Prostate gland (tissue), 2 donors: ENCODE results near the gene BCAP29. TPM values are rescaled to one million over a fixed set of nuclear protein-coding genes. Genes with fewer than 3 reads are reported as not detected.

Experiments used
- DNase-seq: peaks from one replicate; pipeline ENCODE4 v3.0.0-alpha.2; 2019; ENCODE audit warnings: low spot score
- H3K27ac ChIP-seq, 2 donors: fragments of 200-600 bp; sonication (generic); 2 replicates each; pipeline ENCODE4 v1.5.1; 2017 to 2019
- H3K27me3 ChIP-seq: fragments of 200-600 bp; sonication (generic); replicated peaks from 2 replicates; pipeline ENCODE4 v1.5.1; 2019; ENCODE audit not compliant: insufficient read depth
- H3K36me3 ChIP-seq, 2 donors: fragments of 200-600 bp; sonication (generic); 1 replicate in 1 of 2; 2 replicates in 1 of 2; pipeline versions ENCODE4 v1.5.1 to v1.8.1; 2017 to 2019
- H3K4me1 ChIP-seq: fragments of 200-600 bp; sonication (generic); replicated peaks from 2 replicates; pipeline ENCODE4 v1.5.1; 2019
- H3K4me3 ChIP-seq, 2 donors: fragments of 200-600 bp; sonication (generic); 2 replicates each; pipeline ENCODE4 v1.5.1; 2017 to 2019
- H3K9me3 ChIP-seq: fragments of 200-600 bp; sonication (generic); 2 replicates; pipeline ENCODE4 v1.5.1; 2017
- POLR2A ChIP-seq: fragments of 450-650 bp; IDR thresholded peaks from one replicate; pipeline ENCODE4 v1.6.1; 2016; ENCODE audit warnings: antibody characterized with exemption, mild to moderate bottlenecking
- POLR2AphosphoS5 ChIP-seq: sonication (generic); formaldehyde crosslinking; IDR thresholded peaks from one replicate; pipeline ENCODE4 v1.6.1; 2017; ENCODE audit warnings: antibody characterized with exemption
- whole genome bisulfite sequencing: methylation state at CpG from one replicate; pipeline ENCODE4 v1.1.5; 2018; 5-methylcytosine and 5-hydroxymethylcytosine counted together
- intact Hi-C: fragments of 100-400 bp; cut with DNase I; formaldehyde crosslinking; loops from one replicate; pipeline ENCODE4 v1.14.2; 2022
- total RNA-seq, 2 donors: library from RNA; depleted of rRNA; stranded (reverse); fragments of >200 nt; gene quantifications; one replicate each; pipeline ENCODE4 v1.1.0, GENCODE V29; 2016
- TF ChIP-seq, protein P1 (sequence below), 4 experiments: fragments of 200-600 bp in 2 of 4; fragments of 450-650 bp in 2 of 4; sonication (generic) in 2 of 4; IDR thresholded peaks; 1 replicate in 3 of 4; 2 replicates in 1 of 4; pipeline ENCODE4 v1.5.1; 2016 to 2019; ENCODE audit warnings: antibody characterized with exemption in 4 of 4, mild to moderate bottlenecking in 2 of 4, moderate library complexity in 2 of 4

BCAP29 gene
- total RNA-seq, 2 donors from 2014 or later = 95.4 to 99.9 TPM

DNA sequence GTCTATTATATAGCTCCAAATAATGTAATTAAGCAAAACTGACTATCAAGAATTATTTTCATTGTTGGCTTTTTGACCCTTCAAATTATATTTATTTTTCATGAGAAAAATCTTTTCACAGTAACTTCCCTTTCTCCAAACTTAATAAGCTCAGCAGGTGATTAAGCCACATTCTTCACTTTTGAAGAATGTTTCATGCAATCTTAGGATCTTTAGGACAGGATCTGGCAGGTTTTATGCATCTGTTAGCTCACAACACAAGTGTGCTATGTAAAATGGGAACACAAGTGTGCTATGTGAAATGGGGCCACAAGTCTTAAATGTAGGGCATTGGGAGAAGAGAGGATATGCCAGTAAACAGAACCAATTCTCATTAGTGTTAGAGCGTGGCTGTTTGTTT lies 26.3 kb downstream of the BCAP29 start:
- no peaks in the 10 kb centered on the region for H3K4me1 ChIP-seq
- no peak overlapping the region for H3K4me3 ChIP-seq
- no peak for DNase-seq
- no peaks in the 10 kb centered on the region for H3K36me3 ChIP-seq
- H3K9me3 ChIP-seq = no peaks in the 10 kb centered on the region
- H3K27ac ChIP-seq = no peak overlapping the region
- TF ChIP-seq, protein P1, sequence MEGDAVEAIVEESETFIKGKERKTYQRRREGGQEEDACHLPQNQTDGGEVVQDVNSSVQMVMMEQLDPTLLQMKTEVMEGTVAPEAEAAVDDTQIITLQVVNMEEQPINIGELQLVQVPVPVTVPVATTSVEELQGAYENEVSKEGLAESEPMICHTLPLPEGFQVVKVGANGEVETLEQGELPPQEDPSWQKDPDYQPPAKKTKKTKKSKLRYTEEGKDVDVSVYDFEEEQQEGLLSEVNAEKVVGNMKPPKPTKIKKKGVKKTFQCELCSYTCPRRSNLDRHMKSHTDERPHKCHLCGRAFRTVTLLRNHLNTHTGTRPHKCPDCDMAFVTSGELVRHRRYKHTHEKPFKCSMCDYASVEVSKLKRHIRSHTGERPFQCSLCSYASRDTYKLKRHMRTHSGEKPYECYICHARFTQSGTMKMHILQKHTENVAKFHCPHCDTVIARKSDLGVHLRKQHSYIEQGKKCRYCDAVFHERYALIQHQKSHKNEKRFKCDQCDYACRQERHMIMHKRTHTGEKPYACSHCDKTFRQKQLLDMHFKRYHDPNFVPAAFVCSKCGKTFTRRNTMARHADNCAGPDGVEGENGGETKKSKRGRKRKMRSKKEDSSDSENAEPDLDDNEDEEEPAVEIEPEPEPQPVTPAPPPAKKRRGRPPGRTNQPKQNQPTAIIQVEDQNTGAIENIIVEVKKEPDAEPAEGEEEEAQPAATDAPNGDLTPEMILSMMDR (IDR thresholded peaks at IDR 0.05) = no peak
- TF ChIP-seq POLR2AphosphoS5 = no peak
- H3K27me3 ChIP-seq = no peaks in the 10 kb centered on the region
- intact Hi-C loops = no loop called here
- 84% methylated on average over 1 of the region's 1 CpG for WGBS

DNA sequence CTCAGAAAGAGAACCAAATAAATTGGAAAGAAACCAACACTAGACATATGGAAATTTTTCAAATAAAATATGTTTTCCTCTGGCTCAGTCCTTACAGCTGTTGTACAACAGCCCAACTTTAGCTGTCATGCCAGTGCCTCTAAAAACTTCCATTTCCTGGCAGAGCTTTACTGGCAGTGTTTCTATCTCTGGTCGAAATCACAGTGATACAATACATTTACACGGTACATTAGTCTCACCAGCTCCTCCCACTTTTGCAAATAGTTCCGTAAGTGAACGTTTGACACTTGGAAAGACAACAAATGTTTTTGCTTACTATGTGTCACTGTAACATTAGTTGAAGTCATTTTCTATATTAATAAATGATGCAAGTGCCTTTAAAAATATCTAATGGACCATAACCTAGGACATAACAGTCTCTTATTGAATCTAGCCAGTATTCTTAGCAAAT lies 29.8 kb downstream of the BCAP29 start:
- intact Hi-C loops = no loop called here
- no peaks in the 10 kb centered on the region for H3K27me3 ChIP-seq
- no peak for DNase-seq
- H3K9me3 ChIP-seq = no peaks in the 10 kb centered on the region
- TF ChIP-seq, protein P1 (IDR thresholded peaks at IDR 0.05) = no peak
- TF ChIP-seq POLR2AphosphoS5 (no peak), POLR2A (no peak)
- no peaks in the 10 kb centered on the region for H3K36me3 ChIP-seq
- peaks cover 3% of the 10 kb centered on the region for H3K4me1 ChIP-seq
- no peak overlapping the region for H3K4me3 ChIP-seq
- no peak overlapping the region for H3K27ac ChIP-seq
- 26% methylated on average over 4 of the region's 4 CpGs for WGBS

DNA sequence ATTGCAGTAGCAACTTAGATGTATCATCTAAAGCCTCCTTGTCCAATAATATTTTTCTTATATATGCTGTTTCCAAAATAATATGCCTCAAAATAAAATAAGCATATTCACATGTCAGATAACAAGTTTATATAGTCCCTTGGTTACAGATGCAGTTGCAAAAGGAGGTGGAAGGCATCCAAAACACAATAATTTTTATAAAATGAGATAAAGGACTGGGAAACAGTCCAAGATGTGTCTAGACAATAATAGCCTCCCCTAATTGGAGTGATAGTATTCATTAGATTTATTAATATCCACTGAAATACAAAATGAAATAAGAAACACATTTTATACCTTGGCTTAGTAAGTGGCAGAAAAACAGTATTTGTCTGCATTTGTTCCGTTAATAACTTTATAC lies 30.3 kb downstream of the BCAP29 start:
- Histone ChIP-seq H3K36me3 (no peaks in the 10 kb centered on the region), H3K4me3 (no peak overlapping the region), H3K9me3 (no peaks in the 10 kb centered on the region), H3K27me3 (no peaks in the 10 kb centered on the region), H3K27ac (no peak overlapping the region), H3K4me1 (peaks cover 3% of the 10 kb centered on the region)
- intact Hi-C loops = no loop called here
- DNase-seq = no peak
- TF ChIP-seq POLR2A (no peak), POLR2AphosphoS5 (no peak)
- TF ChIP-seq, protein P1 (IDR thresholded peaks at IDR 0.05) = no peak
- WGBS = 68% methylated on average over 1 of the region's 1 CpG

DNA sequence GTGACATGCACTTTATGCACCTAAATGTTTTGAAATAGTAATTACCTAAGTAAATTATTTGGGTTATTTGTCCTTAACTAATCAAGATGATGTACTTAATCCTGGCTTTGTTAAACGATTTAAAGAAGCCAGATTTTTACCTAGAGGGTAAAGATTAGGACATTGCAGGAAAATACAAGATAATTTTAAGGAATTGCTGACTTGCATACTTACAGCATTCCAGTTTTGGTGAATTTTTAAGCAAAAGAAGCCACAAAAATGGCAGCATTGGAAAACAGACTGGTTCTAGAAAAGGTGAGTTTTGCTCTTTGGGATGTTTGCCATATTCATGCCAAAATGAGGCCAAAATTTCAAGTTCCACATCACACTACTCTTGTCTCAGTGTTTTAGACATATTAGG lies 33.4 kb downstream of the BCAP29 start:
- TF ChIP-seq POLR2A (no peak), POLR2AphosphoS5 (no peak)
- TF ChIP-seq, protein P1 (IDR thresholded peaks at IDR 0.05) = no peak
- H3K27ac ChIP-seq = peak overlapping the region; percentile 14 to 54
- intact Hi-C loops = no loop called here
- no peak overlapping the region for H3K4me3 ChIP-seq
- H3K9me3 ChIP-seq = no peaks in the 10 kb centered on the region
- H3K4me1 ChIP-seq = peaks cover 6% of the 10 kb centered on the region
- DNase-seq = no peak
- H3K36me3 ChIP-seq = no peaks in the 10 kb centered on the region
- WGBS = 74% methylated on average over 1 of the region's 1 CpG
- no peaks in the 10 kb centered on the region for H3K27me3 ChIP-seq

DNA sequence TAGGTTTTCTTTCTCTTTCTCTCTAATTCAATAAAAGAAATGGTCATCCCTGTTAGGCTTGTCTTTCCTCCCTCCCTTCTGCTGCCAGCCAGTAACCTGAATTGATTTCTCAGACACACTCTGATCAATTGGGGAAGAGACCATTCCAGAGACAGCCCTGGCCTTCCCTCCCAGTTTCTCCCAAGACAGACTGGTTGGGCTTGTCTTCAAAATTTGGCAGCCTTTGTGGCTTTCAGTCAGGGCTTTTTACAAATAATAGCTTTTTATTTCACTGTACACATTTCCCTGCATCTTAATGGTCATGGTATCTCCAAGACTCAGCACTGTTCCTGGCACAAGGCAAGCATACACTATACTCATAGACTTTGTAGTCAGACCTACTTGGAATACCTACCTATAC lies 33.9 kb downstream of the BCAP29 start:
- intact Hi-C loops = no loop called here
- TF ChIP-seq, protein P1 (IDR thresholded peaks at IDR 0.05) = no peak
- TF ChIP-seq POLR2A (no peak), POLR2AphosphoS5 (no peak)
- Histone ChIP-seq H3K4me1 (peaks cover 6% of the 10 kb centered on the region), H3K9me3 (no peaks in the 10 kb centered on the region), H3K27ac (peak overlapping the region; percentile 14 to 54), H3K27me3 (no peaks in the 10 kb centered on the region), H3K4me3 (no peak overlapping the region), H3K36me3 (no peaks in the 10 kb centered on the region)
- peak; percentile 18 for DNase-seq
